WTC11 (cell line): ENCODE results near the gene MAPK7. TPM values are rescaled to one million over a fixed set of nuclear protein-coding genes. Genes with fewer than 3 reads are reported as not detected.

ENCODE experiments used
- ATAC-seq: fragments of 200-7000 bp; cut with Tn5 transposase; 2 replicates; pipeline ENCODE4 v1.10.0; 2021; ENCODE audit warnings: mild to moderate bottlenecking, moderate library complexity
- CTCF ChIA-PET: fragments of 300-600 bp; sonication (Branson Sonifier 250); formaldehyde crosslinking; loops from one replicate; lab custom pipeline; 2021; ENCODE audit warnings: antibody characterized with exemption; lab: Charles Lee
- POLR2A ChIA-PET: fragments of 350-600 bp; sonication (Branson Sonifier 250); formaldehyde crosslinking; loops from one replicate; lab custom pipeline; 2021; ENCODE audit warnings: antibody characterized with exemption; lab: Charles Lee
- DNase-seq: peaks from one replicate; pipeline ENCODE4 v3.0.0; 2021; ENCODE audit warnings: low spot score
- H3K27ac Mint-ChIP-seq: 2 replicates; pipeline ENCODE4 v1.8.0; 2021; ENCODE audit warnings: mixed read lengths
- H3K27me3 Mint-ChIP-seq: 2 replicates; pipeline ENCODE4 v1.8.0; 2021; ENCODE audit warnings: low read depth, mild to moderate bottlenecking, moderate library complexity, mixed read lengths
- H3K36me3 Mint-ChIP-seq: 2 replicates; pipeline ENCODE4 v1.8.0; 2021; ENCODE audit warnings: mixed read lengths
- H3K4me1 Mint-ChIP-seq: 2 replicates; pipeline ENCODE4 v1.8.0; 2022; ENCODE audit warnings: mixed read lengths
- H3K4me3 Mint-ChIP-seq: 2 replicates; pipeline ENCODE4 v1.8.0; 2021; ENCODE audit warnings: mild to moderate bottlenecking, moderate library complexity, mixed read lengths
- H3K9me3 Mint-ChIP-seq: 2 replicates; pipeline ENCODE4 v1.8.0; 2021; ENCODE audit warnings: mixed read lengths
- E2F4 ChIP-seq: sonication (generic); formaldehyde crosslinking; IDR thresholded peaks from 2 replicates; pipeline ENCODE4 v1.8.1; 2022; ENCODE audit warnings: low read depth, mild to moderate bottlenecking, moderate library complexity, missing genetic modification reagents, borderline replicate concordance
- GTF2I ChIP-seq: fragments of 250-450 bp; sonication (Bioruptor Pico); conservative IDR thresholded peaks from 2 replicates; pipeline ENCODE4 v1.4.0; 2021; ENCODE audit warnings: mild to moderate bottlenecking
- HMGA2 ChIP-seq: fragments of 250-450 bp; sonication (Bioruptor Pico); IDR thresholded peaks from 2 replicates; pipeline ENCODE4 v1.4.0; 2021; ENCODE audit warnings: mild to moderate bottlenecking, moderate library complexity
- IRF1 ChIP-seq: sonication (generic); formaldehyde crosslinking; IDR thresholded peaks from 2 replicates; pipeline ENCODE4 v1.8.0; 2023; ENCODE audit warnings: missing genetic modification reagents
- NR3C1 ChIP-seq: sonication (generic); formaldehyde crosslinking; conservative IDR thresholded peaks from 2 replicates; pipeline ENCODE4 v1.8.1; 2023; ENCODE audit warnings: low read depth, mild to moderate bottlenecking, missing genetic modification reagents
- PRDM15 ChIP-seq: sonication (generic); formaldehyde crosslinking; IDR thresholded peaks from 2 replicates; pipeline ENCODE4 v1.8.0; 2022; ENCODE audit warnings: missing genetic modification reagents
- STAT6 ChIP-seq: sonication (generic); formaldehyde crosslinking; conservative IDR thresholded peaks from 2 replicates; pipeline ENCODE4 v1.8.1; 2023; ENCODE audit warnings: mild to moderate bottlenecking, low read depth, missing genetic modification reagents, moderate library complexity
- USF2 ChIP-seq: sonication (generic); formaldehyde crosslinking; IDR thresholded peaks from 2 replicates; pipeline ENCODE4 v1.8.1; 2023; ENCODE audit warnings: mild to moderate bottlenecking, missing genetic modification reagents, moderate library complexity
- ZNF396 ChIP-seq: fragments of 250-450 bp; sonication (Bioruptor Pico); IDR thresholded peaks from 2 replicates; pipeline ENCODE4 v1.8.0; 2021; ENCODE audit warnings: mild to moderate bottlenecking, moderate library complexity, borderline replicate concordance
- total RNA-seq: library from RNA; stranded (reverse); gene quantifications from 3 replicates; pipeline ENCODE4 v1.2.3, GENCODE V29; 2021

Gene MAPK7
- total RNA-seq, 1 experiment from 2014 or later: 38.5 TPM

GRCh38 chr17:19341641-19342610 lies 36.4 kb upstream of the MAPK7 start (continued):
- TF ChIP-seq NR3C1 (CRISPR knock-in tag) (no peak), USF2 (CRISPR knock-in tag) (no peak), PRDM15 (CRISPR knock-in tag) (no peak), IRF1 (no peak)

GRCh38 chr17:19342611-19343255 lies 35.6 kb upstream of the MAPK7 start:
- CTCF ChIA-PET: interaction anchor here (1.0 to 1.5 kb wide), 2 partner anchors 25 to 104 kb away, joined by 3 read pairs; no protein-coding TSS in a partner anchor
- no peak overlapping the region for H3K4me3 Mint-ChIP-seq
- no peak overlapping the region for H3K27ac Mint-ChIP-seq
- ATAC-seq: no peak
- no peaks in the 10 kb centered on the region for H3K27me3 Mint-ChIP-seq
- peaks cover 36% of the 10 kb centered on the region for H3K4me1 Mint-ChIP-seq
- peaks cover 3% of the 10 kb centered on the region; the same call in 1 of the 2 replicates for H3K36me3 Mint-ChIP-seq
- POLR2A ChIA-PET: no interaction called here
- DNase-seq: no peak
- TF ChIP-seq ZNF396: no peak
- H3K9me3 Mint-ChIP-seq: no peaks in the 10 kb centered on the region

GRCh38 chr17:19343256-19343630 lies 35.1 kb upstream of the MAPK7 start:
- TF ChIP-seq STAT6 (CRISPR knock-in tag): no peak
- no peak for TF ChIP-seq HMGA2
- no peak for TF ChIP-seq E2F4 (CRISPR knock-in tag)
- TF ChIP-seq GTF2I (CRISPR knock-in tag): no peak
- H3K27me3 Mint-ChIP-seq: no peaks in the 10 kb centered on the region
- ChIA-PET CTCF (interaction anchor here (1.3 to 1.5 kb wide), 2 partner anchors 21 to 26 kb away, joined by 3 to 6 read pairs; no protein-coding TSS in a partner anchor), POLR2A (no interaction called here)
- DNase-seq (no peak), ATAC-seq (no peak)
- H3K9me3 Mint-ChIP-seq: no peaks in the 10 kb centered on the region
- peaks cover 31% of the 10 kb centered on the region for H3K4me1 Mint-ChIP-seq
- peaks cover 3% of the 10 kb centered on the region; the same call in 1 of the 2 replicates for H3K36me3 Mint-ChIP-seq
- no peak overlapping the region for H3K27ac Mint-ChIP-seq
- no peak overlapping the region for H3K4me3 Mint-ChIP-seq
